ENCODE results near the gene OR2F1.
"Not testable (repeated sequence)": the region's sequence is repeated elsewhere in the genome, so short reads cannot be mapped to it uniquely, and the experiment has no call there.

Gene OR2F1

GRCh38 chr7:144010821-144011220 is 56.2 kb downstream of the OR2F1 start:
- not testable (repeated sequence) for DNase-seq

GRCh38 chr7:144011458-144012230 is 57.0 kb downstream of the OR2F1 start:
- DNase-seq: no peak

All from COR-L47 (cell line).